ENCODE results near the gene ADCY7.
A peak's percentile ranks its signal among the peaks of the same experiment; 100 is the strongest.

Gene ADCY7

DNA sequence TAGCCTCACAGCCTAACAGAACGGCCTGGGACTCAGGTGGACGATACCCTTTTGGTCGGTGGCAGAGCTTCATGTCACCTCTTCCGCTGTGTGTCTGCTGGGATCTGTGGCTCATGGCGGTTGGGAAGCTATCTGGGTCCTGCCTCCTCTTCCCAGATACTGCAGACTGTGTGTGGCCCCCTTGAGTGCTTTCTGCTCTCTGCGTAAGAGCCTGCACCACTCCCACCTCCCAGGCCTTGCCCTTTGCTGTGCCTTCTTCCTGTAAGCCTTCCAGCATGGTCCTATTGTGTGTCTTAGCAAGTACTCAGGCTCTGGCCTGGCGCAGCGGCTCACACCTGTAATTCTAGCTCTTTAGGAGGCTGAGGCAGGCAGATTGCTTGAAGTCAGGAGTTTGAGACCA lies 17.5 kb upstream of the ADCY7 start:
- no peak for DNase-seq

DNA sequence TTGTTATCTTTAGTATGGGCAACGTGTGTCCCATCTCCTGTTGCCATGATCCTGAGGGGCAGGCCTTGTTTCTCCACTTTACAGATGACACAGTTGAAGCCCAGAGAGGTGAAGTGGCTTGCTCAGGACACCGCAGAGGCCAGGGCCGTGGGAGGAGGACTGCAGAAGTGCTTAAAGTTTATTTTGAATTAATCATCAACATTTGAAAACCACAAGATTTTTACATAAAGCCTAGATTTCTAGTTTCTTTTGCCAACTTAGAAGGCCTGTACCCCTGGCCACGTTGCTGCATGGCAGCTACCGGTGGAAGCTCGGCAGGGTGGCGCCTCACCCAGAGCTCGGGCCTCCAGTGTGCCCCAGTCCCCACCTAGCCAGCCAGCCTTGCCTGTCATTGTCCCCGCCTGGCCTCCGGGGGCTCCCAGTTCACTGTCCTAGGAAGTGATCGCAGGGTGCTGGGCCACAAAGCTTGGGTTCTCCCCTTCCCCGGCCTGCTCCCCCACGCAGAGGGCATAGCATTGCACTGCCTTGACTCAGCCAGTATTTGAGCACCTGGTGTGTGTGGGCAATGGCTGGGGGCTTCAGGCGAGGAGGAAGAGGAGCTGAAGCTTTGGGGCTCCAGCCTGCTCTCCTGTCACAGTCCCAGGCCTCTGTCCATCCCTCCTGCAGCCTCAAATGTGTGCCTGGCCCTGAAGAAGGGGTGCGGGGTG lies 14.8 kb upstream of the ADCY7 start:
- peak; percentile 66 to 81 (median 76) for DNase-seq

DNA sequence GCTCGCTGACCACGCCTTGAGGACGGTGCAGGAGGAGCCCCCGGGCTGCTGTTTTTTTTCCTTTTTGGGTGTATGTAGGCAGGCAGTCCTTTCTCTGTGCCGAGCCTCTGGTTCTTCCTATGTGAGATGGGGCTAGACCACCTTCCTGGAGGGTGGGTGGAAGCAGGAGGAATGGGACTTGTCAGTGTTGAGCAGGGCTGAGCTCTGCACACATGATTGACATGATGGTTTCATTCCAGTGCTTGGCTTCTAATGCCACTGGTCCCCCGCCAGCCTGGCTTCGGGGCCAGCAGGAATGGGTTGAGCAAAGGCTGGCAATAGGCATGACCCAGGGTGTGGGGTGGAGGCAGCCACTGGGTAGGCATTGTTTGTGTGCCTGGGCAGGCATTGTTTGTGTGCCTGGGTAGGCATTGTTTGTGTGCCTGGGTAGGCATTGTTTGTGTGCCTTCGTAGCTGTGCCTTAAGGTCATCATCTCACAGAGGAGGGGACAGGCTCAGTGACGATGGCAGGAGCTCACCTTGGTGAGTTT lies 14.2 kb upstream of the ADCY7 start:
- DNase-seq: no peak

DNA sequence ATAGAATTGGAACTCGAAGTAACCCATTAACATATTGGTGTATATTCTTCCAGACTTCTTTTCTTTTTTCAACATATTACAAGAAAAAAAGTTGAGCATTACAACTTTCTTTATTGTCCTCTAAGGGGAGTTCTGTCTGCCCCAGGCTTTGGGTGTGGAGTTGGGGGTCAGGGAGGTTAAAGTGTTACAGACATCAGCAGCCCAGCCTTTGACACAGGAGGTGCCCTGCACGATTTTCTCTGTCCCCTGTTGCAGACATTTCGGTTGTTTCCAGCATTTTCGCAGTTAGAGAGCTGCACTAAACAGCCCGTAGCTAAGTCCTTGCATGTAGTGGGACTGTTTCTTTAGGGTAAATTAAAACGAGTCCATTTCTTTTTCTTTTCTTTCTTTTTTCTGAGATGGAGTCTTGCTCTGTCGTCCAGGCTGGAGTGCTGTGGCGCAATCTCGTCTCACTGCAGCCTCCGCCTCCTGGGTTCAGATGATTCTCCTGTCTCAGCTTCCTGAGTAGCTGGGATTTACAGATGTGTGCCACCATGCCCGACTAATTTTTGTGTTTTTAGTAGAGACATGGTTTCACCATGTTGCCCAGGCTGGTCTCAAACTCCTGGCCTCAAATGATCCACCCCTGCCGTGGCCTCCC lies 13.4 kb upstream of the ADCY7 start:
- no peak for DNase-seq

DNA sequence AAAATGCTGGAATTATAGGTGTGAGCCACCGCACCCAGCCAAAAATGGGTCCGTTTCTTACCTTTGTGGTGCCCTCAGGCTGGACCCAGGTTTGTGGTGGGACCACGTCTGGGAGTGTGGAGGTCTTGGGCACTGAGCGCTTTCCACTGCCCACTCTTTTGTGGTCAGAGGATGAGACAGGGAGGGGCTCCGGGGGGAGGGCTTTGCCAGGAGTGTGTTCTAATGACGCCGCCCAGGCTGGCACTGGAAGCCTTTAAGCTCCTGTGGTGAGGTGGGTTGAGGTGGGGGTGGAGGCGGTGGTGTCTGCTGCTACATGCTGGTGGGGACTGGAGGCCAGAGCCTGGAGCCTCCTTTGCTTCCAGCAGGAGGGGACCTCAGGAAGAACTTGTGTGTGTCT lies 12.8 kb upstream of the ADCY7 start:
- no peak for DNase-seq

DNA sequence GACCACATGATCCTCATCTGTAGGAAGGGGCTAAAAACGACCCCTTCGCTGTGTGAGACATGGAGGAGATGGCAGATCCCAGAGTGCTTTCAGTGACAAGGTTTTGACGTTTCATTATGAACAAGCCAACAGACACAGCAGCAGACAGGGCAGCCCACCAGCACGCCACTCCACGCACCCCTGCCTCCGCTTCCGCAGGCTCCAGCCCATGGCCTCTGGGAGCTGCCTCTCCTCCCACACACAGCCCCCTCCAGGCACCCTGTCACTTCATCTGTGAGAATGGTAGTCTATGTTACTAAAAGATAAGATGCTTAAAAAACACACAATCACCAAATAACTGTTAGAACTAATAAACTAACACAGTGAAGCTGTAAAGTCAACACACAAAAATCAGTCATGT lies 12.3 kb upstream of the ADCY7 start:
- no peak for DNase-seq

DNA sequence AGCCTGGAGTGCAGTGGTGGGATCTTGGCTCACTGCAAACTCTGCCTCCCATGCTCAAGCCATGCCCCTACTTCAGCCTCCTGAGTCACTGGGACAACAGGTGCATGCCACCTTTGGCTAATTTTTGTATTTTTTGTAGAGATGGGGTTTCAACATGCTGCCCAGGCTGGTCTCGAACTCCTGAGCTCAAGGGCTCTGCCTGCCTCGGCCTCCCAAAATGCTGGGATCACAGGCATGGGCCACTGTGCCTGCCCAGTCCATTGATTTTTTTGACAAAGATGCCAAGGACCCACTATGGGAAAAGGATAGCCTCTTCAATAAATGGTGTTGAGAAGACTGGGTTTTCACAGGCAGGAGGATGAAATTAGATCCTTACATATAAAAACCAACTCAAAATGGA lies 10.8 kb upstream of the ADCY7 start:
- no peak for DNase-seq

DNA sequence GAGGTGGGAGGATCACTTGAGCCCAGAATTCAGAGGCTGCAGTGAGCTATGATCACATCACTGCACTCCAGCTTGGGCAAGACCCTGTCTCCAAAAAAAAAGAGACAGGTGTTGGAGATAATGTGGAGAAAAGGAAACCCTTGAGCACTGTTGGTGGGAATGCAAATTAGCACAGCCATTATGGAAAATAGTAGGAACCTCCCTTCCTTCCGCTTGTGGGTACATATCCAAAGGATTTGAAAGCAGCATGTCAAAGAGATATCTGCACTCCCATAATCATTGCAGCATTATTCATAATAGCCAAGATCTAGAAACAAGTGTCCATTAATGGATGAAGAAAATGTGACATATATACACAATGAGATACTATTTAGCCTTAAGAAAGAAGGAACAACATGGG lies 9.7 kb upstream of the ADCY7 start:
- DNase-seq: no peak

DNA sequence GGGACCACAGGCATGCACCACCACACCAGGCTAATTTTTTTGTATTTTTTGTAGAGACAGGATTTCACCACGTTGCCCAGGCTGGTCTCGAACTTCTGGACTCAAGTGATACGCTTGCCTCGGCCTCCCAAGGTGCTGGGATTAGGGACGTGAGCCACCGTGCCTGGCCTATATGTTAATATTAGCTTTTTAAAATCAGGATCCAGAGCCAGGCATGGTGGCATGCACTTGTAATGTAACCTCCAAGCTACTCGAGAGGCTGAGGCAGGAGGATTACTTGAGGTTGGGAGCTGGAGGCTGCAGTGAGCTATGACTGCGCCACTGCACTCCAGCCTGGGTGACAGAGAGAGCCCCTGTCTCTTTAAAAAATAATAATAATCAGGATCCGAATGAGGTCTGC lies 8.5 kb upstream of the ADCY7 start:
- no peak for DNase-seq

DNA sequence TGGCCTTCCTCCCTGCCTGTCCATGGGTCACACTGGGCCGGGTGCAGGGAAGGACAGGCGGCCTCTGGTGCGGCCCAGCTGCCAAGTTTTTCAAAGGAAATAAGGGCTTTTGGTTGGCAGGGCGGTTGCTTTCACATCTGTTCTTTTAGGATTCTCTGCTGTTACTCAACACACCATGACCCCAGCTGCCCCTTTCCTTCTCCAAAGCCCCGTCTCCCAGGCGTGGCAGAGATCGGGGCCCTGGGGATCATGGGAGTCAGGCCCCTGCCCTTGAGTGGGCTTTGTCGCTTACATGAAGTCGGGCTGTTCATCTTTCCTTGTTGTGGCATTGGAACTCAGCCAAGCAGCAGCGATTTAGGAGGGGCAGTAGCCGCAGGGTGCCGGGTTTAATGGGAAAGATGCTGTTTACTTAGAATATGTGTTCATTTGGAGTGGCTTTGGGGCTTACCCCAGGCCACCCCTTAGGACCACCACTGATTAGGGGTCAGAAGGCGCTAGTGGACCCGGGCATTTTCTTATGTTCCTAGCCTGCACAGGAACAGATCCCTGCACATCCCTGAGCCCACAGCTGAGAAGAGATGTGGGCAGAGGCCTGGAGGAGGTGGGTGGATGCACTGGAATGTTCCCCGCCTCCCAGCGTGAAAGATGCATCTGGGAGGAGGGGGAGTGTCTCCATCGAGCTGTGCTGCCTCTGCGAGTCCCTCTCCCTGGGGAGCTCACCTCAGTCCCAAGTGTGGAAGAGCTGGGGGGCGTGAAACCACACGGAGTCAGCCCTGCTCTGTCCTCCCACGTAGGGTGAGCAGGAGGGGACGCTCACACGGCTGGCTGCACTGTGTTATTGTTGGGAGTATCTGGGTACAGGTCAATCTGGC lies 6.8 kb upstream of the ADCY7 start:
- DNase-seq: peak in 3 of 4 experiments; percentile 40 to 52 (median 48)

DNA sequence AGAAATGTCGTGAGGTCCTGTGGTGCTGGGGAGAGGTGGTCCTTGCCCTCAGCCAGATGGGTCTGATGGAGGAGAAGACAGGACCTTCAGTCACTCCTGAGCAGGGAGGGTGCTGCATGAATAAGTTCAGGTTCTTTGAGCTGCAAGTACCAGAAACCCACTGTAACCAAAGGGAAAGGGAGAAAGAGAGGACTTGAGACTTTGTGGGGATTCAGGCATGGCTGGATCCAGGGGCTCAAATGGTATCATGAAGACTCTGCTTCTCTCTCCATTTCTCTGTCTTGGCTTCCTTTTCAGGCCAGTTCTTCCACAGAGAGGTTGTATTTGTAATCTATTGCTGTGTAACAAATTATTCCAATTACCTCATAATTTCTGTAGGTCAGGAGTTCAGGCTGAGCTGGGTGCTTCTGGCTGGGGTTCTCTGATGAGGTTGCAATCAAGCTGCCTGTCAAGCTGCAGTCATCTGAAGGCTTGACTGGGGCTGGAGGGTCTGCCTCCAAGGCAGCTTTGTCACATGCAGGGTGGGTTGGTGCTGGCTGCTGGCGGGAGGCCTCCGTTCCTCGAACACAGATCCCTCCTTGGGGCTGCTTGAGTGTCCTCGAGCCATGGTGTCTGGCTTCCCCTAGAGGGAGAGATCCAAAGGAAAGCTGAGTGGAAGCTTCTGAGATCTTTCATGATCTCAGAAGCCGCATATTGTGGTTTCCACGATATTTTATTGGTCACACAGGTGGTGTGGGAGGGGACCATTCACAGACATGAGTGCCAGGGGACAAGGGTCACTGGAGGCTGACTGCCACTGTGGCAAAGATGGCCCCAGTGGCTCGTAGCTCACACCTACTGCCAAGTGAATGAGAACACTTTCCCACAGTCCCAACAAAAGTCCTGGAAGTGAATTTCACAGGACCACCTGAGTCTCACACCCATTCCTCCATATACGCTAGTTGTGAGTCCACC lies 5.9 kb upstream of the ADCY7 start:
- DNase-seq: no peak

DNA sequence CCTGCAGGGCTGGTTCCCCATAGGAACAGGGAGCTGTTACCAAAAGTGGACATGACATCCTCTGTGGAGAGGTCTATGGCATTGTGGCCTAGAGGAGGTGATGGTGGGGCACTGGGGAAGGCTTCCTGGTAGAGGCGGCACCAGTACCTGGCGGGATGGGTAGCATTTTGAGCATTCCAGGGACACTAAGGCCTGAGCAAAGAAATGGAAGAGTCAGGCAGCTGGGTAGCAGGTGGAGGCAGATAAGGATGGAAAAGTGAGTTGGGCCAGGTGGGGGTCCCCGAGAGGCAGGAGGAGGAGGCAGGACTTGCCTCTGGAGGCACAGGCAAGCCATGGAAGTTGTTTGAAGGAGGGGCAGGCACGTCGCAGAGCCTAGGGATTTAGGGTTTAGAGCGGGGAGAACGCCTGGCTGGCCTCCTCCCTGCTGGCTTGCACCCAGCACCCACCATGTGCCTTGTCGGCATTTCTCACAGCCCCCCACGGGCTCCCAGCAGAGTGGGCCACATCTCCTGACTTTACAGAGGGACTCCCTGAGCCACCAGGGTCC lies 5.1 kb upstream of the ADCY7 start:
- DNase-seq: no peak

DNA sequence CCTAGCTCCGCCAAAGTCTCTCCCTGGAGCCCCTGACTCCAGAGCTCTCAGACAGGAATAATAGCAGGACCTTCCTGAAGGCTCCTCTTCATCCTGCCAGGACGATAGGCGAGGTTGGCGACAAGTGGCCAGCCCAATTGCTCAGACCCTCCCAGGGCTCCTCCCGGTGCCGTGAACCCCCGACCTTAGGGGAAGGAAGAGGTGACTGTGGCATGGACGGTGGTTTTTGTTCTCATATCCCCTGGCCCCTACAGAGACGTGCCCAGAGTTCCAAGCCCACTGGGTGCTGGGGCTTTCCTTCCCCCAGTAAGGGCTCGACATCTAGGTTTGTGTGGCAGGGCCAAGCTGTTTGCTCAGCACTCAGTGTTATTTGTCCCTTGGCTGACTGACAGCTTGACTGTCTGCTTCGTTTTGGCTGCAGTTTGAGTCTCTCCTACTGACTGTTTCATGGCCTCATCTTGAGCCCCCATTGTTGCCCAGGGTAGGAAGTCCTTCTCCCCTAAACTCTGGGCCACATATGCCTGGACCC lies 4.6 kb upstream of the ADCY7 start:
- no peak for DNase-seq

DNA sequence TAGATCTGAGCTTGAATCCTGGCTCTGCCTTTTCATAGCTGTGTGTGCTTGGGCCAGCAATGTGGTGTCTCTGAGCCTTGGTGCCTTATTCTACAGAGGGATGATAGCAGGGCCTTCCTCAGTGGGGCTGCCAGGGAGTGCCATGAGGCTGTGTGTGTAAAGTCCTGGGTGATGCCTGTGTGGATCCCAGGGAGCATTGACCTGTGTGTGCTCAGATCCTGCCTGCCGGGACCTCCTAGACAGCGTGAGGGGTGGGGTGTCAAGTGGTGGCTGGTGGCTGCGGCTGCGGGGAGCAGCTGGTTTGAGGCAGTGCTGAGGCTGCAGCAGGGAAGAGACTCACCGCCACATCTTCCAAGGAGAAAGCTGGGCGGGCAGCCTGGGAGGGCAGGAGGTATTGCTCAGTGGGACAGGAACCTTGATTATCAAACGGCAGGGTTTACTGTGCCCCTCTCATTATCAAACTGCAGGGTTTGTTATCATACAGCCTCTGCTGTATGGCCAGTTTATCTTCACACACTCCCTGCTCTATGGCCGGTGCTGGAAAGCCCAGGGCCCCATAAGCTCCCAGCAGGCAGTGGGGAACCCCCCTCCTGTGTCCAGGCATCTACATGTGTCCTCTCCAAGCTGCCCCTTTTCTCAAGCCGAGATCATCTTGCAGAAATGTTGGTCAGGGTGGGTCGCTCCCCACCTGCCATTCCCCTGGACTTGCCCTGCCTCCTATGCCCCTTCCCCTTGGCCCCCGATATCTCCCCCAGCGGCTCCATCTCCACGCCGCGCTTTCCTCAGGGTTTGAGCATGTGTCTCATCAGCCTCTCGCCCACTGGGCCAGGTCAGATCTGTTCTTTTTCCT lies 3.1 kb upstream of the ADCY7 start:
- no peak for DNase-seq

DNA sequence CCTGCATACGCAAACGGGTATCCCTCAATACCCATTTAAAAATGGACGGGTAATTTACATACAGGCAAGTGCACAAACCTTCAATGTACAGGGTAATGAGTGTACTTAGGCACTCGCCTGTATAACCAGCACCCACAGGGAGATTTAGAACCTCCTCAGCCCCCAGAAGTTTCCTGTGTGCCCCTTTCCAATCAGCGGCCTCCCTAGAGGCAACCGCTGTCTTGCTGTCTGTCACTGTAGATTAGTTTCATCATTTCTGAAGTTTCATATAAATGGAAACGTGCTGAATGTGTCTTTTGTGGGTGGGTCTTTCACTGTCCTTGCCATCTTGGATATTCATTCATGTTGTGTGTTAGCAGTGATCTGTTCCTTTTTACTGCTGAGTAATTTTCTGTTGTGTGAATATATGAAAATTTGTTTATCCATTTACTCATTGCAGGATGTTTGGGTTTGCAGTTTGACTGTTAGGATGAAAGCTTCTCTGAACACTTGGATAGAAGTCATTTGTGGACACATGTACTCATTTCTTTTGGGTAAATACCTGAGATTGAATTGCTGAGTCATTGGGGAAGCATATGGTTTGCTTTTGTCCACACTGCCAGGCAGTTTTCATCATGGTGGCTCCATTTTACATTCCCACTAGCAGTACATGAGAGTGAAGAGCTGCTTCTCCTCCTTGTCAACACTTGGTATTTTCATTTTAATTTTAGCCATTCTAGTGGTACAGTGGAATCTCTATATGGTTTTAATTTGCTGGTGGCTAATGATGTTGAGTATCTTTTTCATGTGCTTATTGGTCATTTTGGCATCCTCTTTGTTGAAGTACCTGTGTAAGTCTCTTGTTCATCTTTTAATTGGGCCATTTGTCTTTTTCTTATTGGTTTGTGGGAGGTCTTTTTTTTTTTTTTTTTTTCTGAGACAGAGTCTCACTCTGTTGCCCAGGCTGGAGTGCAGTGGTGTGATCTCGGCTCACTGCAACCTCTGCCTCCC lies 2.1 kb upstream of the ADCY7 start:
- no peak for DNase-seq

DNA sequence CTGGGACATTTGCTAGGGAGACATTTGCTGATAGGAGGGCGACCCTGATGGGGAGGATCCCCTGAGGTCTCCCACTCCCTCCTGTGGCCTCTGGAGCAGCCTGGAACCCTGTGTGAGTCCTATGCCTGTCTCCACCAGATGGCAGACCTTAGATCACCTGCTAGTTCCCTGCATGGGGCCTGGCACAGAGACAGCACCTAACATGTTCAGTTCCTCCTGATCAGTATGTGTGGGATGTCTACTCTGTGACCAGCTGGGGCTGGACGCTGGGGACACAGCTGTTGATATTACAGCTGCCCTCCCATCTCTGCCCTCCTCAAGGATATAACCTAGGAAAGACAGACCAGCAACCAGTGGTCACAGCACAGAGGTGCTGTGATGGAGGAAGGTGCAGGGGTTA lies 1.1 kb upstream of the ADCY7 start:
- DNase-seq: peak in 3 of 4 experiments; percentile 39 to 49 (median 41)

DNA sequence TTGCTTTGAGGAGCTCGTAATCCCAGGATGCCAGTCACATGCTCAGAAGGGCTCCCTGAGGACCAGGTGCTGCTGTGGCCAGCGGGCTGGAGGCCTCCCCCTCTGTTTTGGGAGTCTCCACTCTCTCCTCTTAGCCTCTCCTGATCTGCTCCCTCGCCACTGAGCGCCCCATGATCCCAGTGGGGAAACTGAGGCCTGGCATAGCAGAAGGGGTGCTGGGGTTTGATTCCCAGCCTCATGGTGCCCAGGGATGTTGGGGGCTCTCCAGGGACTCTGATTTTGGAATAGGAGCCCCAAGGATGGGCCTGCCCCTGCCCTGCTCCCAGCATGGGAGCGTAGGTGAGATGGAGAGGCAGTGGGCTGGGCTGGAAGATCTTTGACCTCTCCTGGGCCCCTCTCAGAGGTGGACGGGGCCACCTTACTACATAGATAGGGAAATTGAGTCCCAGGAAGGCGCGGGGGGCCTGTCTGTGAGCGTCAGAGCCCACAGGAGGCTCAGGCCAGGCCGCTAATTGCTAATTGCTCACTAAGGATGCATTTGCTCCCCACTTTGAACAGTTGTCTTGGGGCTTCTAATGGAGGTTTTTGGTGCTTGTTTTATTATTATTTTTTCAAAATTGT lies 525 bp upstream of the ADCY7 start:
- DNase-seq: peak in 1 of 4 experiments; percentile 1

DNA sequence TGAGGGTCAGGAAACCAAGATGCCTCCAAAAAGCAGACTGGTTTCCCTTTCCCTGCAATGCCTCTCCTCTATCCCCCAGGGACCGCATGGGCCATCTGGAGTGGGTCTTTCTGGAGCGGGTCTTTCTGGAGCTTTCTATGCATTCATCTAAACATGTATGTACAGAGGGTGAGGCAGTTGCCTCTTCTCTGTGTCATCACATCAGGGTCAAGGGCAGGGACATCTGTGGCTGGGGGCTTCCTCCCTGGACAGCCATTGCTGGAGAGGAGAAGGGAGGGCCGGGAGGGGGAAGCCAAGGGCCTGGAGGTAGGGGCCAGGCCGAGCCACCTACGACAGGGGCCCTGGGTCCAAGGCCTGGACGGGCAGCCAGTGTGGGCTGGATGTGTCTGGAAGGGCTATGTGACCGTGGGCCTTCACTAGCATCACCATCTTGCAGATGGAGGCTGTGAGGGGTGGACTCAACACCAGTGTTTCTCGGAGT lies 840 bp downstream of the ADCY7 start:
- peak in 1 of 4 experiments; percentile 19 for DNase-seq

DNA sequence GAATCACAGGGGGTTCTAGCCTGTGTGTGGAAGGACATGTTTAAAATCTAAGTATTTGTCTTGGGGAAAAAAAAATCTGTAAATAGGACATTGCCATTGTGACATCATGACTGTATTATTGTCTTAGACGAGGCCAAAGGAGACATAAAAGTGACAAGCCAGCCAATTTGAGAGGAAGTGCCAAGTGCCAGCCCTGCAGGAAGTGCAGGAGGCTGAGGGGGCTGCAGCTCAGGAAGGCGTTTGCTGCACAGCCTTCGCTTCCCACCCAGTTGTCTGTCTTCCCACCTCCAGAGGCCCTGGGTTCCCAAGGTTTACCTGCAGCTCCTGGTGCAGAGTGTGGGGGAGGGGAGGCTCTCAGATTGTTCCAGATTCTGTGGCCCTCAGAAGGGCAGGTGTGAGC lies 1.3 kb downstream of the ADCY7 start:
- DNase-seq: peak; percentile 50 to 81 (median 74)

All from suppressor macrophage (primary cell).